Muscle of arm (tissue), 12 donors: ENCODE data around the gene MPZL3. TPM values are rescaled to one million over a fixed set of nuclear protein-coding genes. Genes with fewer than 3 reads are reported as not detected.

Experiments
- DNase-seq: peaks from one replicate; pipeline ENCODE4 v3.0.0-alpha.2; 2013
- polyA plus RNA-seq, 12 donors: library from polyadenylated mRNA; unstranded; fragments of 120-200 nt; gene quantifications; one replicate each; pipeline ENCODE4 v1.2.1, GENCODE V29; 2013; ENCODE audit not compliant: insufficient read length in 12 of 12

MPZL3 gene
- polyA plus RNA-seq, 12 donors = 0.49 to 5.2 (median 0.89) TPM; not detected in 1

DNA sequence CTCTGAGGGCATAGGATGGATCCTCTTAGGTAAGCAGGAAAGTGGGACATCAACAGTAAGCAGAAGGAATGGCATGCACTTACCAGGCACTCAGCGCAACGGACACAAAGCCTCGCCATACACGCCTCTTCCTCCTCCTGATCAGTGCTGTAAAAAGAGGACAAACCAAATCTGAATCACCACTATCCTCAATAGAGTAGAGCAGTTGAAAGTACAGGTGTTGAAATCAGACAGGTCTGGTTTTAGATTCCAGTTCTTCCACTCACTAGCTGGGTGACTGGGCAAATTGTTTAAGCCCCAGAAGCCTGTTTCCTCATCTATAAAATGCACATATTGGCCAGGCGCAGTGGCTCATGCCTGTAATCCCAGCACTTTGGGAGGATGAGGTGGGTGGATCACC, 18.8 kb downstream of the MPZL3 start:
- no peak for DNase-seq

DNA sequence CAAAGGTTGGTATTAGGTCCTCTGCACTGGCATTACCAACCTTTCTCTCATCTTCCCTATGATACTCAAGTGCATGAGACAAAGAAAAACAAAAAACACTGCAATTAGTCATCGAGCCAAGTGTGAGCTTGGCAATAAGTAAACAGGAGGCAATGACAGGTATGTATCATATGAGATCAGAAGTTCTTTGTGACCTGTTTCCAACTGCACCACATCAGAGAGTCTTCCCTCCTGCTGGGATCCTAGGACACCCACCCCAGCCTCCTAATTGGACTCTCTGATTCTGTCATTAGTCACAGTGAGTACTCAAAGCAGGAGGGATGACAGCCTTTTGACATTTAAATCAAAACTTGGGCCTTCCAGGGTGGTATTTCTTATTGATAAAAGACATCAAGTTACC, 19.5 kb downstream of the MPZL3 start:
- no peak for DNase-seq

DNA sequence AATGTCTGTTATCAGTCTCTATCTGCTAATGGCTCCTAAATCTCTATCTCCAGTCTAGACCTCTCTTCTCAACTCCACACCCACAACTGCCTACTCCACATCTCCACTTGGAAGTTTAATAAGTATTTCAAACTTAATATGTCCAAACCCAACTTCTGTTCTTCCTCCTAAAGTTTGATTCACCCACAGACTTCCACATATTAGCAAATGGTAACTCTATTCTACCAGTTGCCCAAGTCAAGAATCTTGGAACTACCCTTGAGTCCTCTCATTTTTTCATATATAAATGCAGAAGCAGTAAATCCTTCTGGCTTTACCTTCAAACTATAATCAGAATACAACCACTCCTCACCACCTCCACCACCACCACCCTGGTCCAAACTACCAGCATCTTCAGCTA, 20.7 kb downstream of the MPZL3 start:
- DNase-seq = no peak

DNA sequence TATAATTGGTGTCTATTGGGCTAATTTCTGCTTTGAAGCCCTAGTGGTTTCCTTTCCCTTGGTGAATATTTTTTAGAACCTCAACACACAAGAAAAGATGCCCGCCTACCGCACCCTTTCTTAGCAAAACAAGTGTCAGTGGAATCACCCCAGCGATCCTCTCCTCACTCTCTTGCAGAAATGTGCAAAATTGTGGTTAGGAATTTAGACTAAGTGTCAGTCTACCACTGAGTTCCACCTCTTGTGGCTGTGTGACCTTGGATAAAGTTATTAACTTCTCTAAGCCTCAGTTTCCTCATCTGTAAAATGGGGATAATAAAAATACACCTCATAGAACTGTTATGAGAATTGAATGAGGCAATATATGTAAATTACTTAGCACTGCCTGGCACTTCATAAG, 22.1 kb downstream of the MPZL3 start:
- DNase-seq = no peak

DNA sequence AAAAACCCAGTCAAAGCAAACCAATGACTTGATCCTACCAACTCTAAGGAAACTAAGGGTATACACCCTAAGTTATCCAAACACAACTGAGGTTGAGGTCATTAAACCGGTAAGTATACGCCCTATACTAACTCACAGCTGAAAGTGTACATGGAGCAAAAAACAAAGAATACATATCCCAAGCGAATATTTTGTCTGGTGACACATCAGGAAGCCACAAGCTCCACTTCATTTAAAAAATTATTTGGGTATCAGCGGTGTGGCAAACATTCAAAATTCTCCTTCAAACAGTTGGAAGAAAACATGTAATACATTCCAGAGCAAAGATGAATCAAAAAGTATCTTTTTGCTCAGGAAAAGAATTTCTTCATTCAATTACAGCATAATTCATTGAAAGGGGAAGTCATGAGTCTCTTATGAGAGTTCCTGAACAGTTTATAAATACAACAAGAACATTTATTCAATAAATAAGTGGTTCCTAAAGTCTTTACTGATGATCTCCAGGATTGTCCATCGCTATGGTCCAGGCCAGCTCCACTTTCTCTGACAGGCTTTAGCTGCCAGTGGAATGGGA, 22.8 kb downstream of the MPZL3 start:
- DNase-seq = no peak

DNA sequence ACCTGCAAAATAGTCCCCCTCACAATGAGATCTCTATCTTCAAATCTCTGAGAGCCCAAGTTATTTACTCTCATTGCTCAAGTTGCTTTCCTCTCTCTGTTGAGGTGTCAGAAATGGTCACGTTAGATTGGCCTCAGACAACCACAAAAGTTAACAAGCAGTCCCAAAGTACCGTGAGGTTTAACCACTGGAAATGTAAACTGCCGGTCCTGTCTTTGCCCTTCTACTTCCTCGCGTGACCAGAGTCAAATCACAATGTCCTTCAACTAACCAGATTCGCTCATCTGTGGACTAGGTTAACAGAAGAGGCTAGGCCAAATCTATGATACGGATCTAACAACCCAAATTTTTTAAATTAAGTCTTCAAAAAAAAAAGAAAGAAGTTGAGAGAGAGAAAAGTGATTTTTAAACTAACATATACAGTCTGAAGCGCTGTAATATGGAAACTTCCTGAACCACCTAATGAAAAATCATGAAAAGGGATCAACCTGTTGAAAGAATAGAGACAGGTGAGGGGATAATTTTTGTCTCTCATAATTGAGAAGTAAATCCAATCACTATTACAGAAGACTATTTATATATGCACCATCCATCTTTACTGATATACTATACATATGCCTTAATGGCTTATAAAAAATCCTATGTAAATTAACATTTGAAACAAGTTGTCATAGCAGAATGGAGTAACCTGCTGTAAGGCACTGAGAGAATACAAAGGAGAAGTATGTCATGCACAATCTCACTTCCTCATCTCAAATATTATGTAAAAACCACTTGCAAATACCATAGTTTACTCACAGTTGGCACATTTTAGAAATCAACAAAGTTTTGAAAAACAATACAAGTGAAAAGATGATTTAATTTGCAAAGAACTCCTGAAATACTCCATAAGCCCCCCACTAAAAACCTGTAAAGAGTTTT, 24.0 kb downstream of the MPZL3 start:
- no peak for DNase-seq

DNA sequence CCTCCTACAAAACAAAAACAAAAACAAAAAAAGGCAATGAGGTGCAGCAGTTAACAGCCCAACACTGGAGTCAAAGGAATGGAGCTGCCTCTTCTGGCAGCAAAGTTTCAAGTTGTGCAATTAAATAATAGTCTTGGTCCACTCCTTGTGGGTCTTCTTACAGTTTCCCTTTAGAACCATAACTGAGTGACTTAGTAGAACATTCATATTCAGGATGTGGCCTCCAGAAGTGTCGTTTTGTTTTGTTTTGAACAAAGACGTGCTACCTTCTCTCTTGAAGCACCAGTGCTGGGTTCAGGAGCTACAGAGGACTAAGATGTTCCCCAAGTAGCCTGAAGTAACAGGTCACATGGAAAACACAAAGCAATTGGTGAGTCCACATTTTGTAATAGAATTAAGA, 25.4 kb downstream of the MPZL3 start:
- DNase-seq = no peak

DNA sequence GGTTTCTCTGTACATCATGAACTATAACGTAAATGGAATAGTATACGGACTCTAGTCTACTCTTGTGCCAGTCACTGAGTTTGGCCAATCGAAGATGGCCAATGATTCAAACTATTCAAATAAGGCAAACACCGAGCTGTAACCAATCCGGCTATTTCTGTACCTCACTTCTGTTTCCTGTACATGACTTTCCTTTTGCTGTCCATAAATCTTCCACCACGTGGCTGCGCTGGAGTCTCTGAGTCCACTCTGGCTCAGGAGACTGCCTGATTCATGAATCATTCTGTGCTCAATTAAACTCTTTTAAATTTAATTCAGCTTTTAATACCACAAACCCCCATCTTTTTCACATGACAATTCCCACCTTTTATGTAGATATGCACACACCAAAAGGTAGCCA, 25.9 kb downstream of the MPZL3 start:
- DNase-seq = no peak

DNA sequence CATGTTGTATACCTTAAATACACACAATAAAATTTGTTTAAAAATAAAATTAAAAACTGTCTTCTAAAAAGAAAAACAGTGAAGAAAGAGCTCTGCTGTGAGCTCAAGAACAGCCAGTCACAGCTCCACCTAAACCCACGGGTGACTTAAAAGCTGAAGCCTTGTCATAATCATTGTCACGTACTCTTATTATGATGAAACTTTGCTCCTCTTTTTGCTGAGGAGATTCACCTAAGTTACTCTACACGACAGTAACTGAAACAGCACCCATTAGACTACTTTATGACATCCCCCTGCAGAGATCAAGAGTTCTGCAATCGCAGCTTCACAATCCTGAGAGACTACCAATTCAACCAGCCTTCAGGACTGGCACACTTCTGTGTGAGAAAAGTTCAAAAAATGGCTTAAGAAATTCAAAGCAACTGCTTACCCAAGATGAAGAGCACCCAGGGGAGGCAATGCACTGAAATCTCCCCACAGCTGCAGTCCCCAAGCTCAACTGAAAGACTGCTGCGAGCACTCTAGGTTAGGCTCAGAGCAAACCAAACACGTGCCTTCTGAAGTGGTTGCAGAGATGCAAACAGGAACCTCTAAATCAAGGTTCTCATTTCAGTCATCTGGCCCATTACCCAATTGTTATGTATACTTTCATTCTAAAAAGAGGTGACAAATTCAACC, 27.5 kb downstream of the MPZL3 start, which contains the start of gene JAML:
Gene JAML (minus strand): TSS at position 501 of the 678 bp plus-strand sequence. CDS start 10,145 bp downstream, outside the sequence.
- no peak for DNase-seq

DNA sequence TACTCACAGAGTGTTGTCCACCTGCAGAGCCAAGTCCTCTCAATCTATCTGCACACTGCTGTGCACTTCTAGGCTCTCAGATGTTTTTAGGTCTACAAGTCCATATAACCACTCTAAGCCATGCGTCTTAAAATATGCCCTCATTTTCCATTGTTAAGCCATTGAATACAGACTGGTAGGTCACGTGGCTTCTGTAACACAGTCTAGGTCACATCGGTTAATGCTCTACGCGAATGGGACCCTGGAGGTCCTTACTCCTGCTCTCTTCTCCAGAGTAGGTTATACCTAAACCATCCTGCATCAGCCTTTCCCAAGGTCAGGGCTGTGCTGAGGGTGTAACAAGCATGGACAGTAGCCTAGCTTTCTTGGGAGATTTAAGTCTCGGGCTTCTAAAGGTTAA, 28.2 kb downstream of the MPZL3 start:
- no peak for DNase-seq

DNA sequence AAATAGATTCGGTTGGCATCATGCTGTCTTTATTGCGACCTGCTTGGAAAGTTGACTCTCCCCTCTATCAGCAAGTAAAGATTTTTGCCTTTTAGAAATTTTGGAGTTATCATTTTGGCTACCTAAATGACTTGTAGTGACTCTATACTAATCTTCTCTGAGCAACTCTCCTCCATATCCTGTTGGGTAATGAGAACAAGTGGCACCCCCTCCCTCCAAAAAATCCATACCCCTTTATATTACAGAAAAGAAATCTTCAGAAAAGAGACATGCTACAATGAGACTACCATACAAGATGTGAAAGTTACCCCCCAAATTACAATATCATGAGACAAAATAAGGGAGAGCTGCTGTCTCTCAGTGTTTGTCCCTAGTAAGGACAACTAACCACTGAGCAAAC, 28.6 kb downstream of the MPZL3 start:
- DNase-seq = no peak

DNA sequence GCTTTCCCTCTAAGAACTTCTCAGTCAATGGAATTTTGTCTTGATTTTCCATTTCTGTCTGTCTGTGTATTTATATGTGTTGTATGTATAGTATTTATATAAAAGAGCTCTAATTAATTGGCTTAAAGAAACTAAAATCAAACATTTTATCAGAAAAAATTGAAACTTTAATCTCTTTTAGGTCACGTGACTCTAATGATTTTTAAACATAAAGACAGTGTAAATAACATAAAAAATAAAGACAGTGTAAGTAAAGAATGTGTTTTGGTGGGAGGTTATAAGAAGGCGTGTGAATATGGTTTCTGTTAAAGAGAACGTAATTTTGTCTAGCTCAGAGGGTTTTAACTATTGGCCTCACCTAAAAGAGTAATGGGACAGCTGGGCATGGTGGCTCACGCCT, 29.7 kb downstream of the MPZL3 start:
- no peak for DNase-seq

DNA sequence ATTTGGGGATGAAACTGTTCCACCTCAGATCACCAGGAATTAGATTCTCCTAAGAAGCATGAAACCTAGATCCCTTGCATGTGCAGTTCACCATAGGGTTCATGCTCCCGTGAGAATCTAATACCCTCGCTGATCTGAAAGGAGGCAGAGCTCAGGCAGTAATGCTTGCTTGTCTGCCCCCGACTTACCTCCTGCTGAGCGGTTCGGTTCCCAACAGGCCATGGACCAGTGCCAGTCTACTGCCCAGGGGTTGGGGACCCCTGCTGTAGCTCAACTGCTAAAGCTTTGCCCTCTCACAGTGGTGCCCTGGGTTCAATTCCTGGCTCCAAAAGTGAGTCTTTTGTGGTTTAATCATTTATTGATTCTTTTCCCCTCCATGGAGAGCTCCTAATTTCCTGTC, 30.7 kb downstream of the MPZL3 start:
- DNase-seq = no peak

DNA sequence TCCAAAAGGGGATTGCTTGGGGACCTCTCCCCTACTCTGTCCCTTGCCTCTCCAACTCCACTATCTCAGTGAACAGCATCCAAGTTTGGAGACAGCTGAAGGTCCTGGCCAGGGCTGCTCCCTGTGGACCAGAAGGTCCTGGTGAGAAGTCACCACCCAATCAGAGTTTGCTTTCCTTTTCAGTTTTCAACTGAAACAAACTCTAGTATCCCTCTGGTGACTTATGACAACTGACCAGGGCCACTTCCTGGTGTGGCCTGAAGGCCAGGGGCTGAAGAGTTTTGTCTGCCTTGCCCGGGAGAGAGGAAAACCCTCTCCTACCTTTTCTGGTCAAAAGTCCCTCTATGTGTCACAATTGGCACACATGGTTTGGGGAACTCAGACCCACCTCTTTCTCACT, 32.4 kb downstream of the MPZL3 start:
- no peak for DNase-seq

DNA sequence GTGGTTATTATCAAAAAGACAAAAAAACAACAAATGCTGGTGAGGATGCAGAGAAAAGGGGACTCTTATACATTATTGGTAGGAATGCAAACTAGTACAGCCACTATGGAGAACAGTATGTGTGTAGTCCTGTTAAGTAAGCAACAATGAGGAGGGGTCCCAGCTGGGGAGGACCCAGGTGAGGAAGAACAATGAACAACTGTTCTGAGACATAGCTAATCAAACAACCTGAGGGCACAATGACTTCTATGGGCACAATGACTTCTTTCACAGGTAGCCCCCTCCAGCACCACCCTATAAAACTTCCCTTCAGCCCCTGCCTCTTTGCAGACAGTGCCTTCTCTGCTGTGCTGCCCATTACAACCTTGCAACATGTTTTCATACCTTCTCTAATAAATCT, 32.9 kb downstream of the MPZL3 start:
- no peak for DNase-seq

DNA sequence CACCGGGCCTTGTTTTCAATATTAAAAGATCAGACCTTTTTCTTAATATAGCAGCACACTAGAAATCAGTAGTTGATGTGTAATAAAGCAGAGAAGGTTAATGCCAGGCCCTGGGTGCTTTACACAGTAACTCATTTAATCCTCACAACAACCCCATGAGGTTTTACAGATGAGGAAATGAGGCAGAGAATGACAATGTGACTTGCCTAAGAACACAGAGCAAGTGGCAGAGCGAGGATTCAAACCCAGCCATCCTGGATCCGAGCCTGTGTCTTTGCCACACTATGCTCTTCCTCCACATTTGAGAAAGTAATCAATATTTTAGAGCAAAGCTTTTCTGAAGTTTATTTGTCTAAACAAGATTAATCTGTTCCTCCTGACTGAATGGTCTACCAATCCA, 34.6 kb downstream of the MPZL3 start:
- no peak for DNase-seq

DNA sequence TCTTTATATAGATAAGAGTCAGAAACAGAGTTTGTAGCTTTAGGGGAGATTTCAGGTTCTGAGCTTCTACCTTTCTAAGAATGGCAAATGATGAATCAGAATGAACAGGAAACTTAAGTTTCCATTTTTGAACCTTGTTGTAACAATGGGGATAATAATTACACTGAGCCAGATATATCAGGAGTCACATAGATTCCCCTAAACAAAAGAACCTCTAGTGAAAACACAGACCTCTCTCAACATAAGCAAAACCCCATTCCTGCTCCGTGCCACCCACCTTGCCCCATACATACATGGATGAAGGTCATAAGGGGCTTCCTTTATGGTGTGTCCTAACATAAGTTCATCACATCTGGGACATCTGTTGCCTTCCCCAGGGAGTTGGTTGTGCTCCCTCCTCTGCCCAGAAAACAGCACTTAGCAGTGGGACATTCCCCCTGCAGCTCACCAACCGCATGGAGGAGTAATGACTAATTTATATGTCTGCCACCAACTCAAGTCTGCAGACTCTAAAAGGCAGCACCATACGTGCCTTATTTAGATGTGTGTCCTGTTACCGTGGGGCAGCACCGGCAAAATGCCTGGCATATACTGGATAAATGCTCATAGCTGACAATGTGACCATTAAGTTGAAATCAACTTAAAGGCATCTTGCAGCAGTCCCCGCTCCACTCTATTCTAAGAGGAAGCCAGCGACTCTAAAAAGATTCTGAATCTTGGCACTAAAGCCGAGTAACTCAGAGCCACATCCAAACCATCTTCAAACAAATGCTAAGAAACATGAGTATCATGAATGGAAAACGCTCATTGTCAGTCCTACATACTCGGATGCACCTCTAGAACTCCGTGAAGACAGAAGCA, 35.3 kb downstream of the MPZL3 start:
- DNase-seq = no peak

DNA sequence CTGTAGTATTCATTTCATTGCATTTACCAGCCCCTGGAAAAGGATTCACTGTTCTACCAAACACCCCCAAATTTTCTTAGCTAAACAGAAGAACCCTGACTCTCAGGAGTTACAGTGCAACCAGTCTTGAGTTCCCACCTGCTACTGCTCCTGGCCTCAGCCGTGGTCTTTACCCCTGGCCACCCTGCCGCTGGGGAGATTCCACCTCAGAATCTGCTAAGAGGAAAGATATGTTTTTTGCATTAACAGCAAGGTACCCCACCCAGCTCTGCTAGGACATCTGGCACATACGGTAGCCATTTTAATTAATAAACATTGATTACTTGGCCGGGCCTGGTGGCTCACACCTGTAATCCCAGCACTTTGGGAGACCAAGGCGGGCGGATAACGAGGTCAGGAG, 36.4 kb downstream of the MPZL3 start:
- DNase-seq = no peak

DNA sequence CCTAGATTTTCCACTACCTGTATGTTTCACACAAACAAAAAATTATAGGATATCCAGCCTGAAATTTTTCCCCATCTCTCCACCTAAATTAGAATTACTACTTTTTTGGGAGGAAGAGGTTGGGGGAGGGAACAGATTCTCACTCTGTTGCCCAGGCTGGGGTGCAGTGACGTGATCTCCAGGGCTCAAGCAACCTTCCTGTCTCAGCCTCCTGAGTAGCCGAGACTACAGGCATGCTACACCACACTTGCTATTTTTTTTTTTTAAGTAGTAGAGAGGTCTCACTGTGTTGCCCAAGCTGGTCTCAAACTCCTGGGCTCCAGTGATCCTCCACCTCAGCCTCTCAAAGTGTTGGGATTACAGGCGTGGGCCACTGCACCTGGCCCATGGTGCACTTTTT, 36.9 kb downstream of the MPZL3 start:
- no peak for DNase-seq

DNA sequence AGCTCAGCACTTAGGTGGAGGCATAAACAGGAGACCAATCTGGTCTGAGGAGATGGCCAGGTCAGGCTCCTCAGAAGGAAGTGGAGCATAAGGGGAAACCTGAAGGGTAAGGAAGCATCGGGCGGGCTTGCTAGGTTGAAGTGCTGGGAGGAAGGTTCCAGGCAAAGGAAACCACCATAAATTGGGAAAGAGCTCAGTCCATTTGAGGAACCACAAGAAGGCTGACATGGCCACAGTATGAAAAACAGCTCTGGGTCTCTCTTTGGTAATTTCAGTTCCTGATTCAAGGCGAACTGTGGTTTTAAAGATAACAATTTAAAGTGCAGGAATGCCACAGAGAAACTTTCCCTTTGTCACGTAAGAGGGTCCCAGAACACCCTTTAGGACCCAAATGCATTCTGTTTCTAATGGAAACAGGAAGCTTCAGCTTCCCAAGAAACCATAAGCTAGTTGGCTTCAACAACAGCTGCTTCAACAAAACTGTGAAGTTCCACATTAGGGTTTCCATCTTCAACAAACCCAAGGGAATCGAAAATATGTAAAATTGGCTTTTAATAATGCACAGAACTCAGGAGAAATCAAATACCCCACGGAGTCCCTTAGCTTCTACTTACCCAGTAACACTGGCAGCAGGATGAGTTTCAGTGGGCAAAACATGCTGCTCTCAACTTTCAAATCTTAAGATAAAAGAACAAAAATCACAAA, 37.8 kb downstream of the MPZL3 start:
- no peak for DNase-seq

DNA sequence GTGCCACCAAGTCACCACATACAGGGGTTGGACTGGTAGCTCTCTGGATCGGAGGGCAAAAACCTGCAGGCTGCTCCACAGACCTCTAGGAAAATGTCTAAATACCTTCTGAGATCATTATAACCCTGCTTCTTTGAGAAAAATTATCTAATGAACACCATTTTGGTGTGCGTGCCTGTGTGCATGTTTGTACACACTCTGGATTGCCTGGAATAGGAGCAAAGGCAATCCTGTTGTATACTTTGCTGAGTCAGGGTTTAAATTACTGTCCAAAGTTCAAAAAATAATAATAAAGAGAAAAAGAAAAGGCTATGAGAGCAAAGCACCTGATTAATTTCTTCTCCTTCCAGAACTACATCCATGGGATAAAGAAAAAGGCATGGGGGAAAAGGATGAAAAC, 38.4 kb downstream of the MPZL3 start:
- DNase-seq = no peak
